Esophagus squamous epithelium (tissue), 5 donors: ENCODE measurements around the gene ZNF366. TPM values are rescaled to one million over a fixed set of nuclear protein-coding genes. Genes with fewer than 3 reads are reported as not detected.

ENCODE experiments used
- DNase-seq: peaks from one replicate; lab custom pipeline; 2025; lab: John Stamatoyannopoulos, UW
- H3K27ac ChIP-seq, 4 donors: fragments of 200-600 bp; sonication (generic); one replicate each; pipeline ENCODE4 v1.5.1; 2016 to 2019; ENCODE audit warnings: mild to moderate bottlenecking in 1 of 4
- H3K27me3 ChIP-seq, 4 donors: fragments of 200-600 bp; sonication (generic); 1 replicate in 3 of 4; 2 replicates in 1 of 4; pipeline versions ENCODE4 v1.5.1 to v1.6.0; 2017 to 2021; ENCODE audit warnings: antibody characterized with exemption in 1 of 4
- H3K36me3 ChIP-seq, 3 donors: fragments of 200-600 bp; sonication (generic); one replicate each; pipeline ENCODE4 v1.5.1; 2016 to 2019
- H3K4me1 ChIP-seq, 3 donors: fragments of 200-600 bp; sonication (generic); one replicate each; pipeline ENCODE4 v1.5.1; 2017 to 2019
- H3K4me3 ChIP-seq, 4 donors: fragments of 200-600 bp; sonication (generic); 1 replicate in 3 of 4; 2 replicates in 1 of 4; pipeline ENCODE4 v1.5.1; 2016 to 2019; ENCODE audit warnings: mild to moderate bottlenecking in 2 of 4, moderate library complexity in 1 of 4
- H3K9me3 ChIP-seq, 3 donors: fragments of 200-600 bp; sonication (generic); one replicate each; pipeline ENCODE4 v1.5.1; 2016 to 2019
- CTCF ChIP-seq, 6 experiments: fragments of 450-650 bp in 4 of 6; fragments of 200-600 bp in 2 of 6; sonication (generic) in 2 of 6; IDR thresholded peaks; one replicate each; pipeline ENCODE4 v1.5.1; 2016 to 2019; ENCODE audit warnings: antibody characterized with exemption in 6 of 6, mild to moderate bottlenecking in 4 of 6, moderate library complexity in 4 of 6
- POLR2A ChIP-seq, 4 donors: fragments of 450-650 bp; IDR thresholded peaks; one replicate each; pipeline ENCODE4 v1.6.1; 2017; ENCODE audit warnings: antibody characterized with exemption in 4 of 4, mild to moderate bottlenecking in 4 of 4, moderate library complexity in 3 of 4
- whole genome bisulfite sequencing, 2 donors: methylation state at CpG; one replicate each; pipeline ENCODE4 v1.1.5; 2018; 5-methylcytosine and 5-hydroxymethylcytosine counted together
- intact Hi-C: fragments of 100-400 bp; cut with DNase I; formaldehyde crosslinking; loops from one replicate; pipeline ENCODE4 v1.15.0; 2022
- total RNA-seq, 4 donors: library from RNA; depleted of rRNA; stranded (reverse); fragments of >200 nt; gene quantifications; one replicate each; pipeline ENCODE4 v1.1.0, GENCODE V29; 2016
- donor health status: DM: yes; HTN: yes; CAD: no.

ZNF366 gene
- total RNA-seq, 4 donors from 2014 or later, result 0.48 to 2.9 (median 1.4) TPM

- Histone ChIP-seq H3K27me3 (no peaks in the 10 kb centered on the region), H3K4me1 (peaks cover 0 to 37% (median 4%) of the 10 kb centered on the region in 3 donors), H3K4me3 (no peak overlapping the region), H3K27ac (peak overlapping the region in 2 of 4 donors; percentile 1 to 19), H3K9me3 (no peaks in the 10 kb centered on the region), H3K36me3 (no peaks in the 10 kb centered on the region)
- WGBS, 2 donors, result 73 to 77% methylated on average over 2 of the region's 2 CpGs
- no peak for TF ChIP-seq CTCF (IDR thresholded peaks at IDR 0.05)
- no peak for TF ChIP-seq POLR2A (IDR thresholded peaks at IDR 0.05)
- DNase-seq, result no peak
- intact Hi-C loops, result no loop called here
Observed at GRCh38 chr5:72467461-72467860, 39.7 kb downstream of the ZNF366 start.

GRCh38 chr5:72465601-72466563 is 41.3 kb downstream of the ZNF366 start:
- intact Hi-C loops, result no loop called here

GRCh38 chr5:72465066-72465465 is 42.1 kb downstream of the ZNF366 start:
- TF ChIP-seq CTCF (IDR thresholded peaks at IDR 0.05) (no peak), POLR2A (IDR thresholded peaks at IDR 0.05) (no peak)
- H3K36me3 ChIP-seq, result no peaks in the 10 kb centered on the region
- WGBS, 2 donors, result 85 to 88% methylated on average over 2 of the region's 2 CpGs
- H3K4me1 ChIP-seq, result peaks cover 0 to 35% (median 4%) of the 10 kb centered on the region in 3 donors
- H3K9me3 ChIP-seq, result no peaks in the 10 kb centered on the region
- no peaks in the 10 kb centered on the region for H3K27me3 ChIP-seq
- no peak overlapping the region for H3K4me3 ChIP-seq
- DNase-seq, result no peak
- intact Hi-C loops, result no loop called here
- peak overlapping the region in 2 of 4 donors; percentile 11 to 74 for H3K27ac ChIP-seq

More at GRCh38 chr5:72465601-72466563, 41.3 kb downstream of the ZNF366 start:
- no peak overlapping the region for H3K4me3 ChIP-seq
- no peaks in the 10 kb centered on the region for H3K36me3 ChIP-seq
- H3K27me3 ChIP-seq, result no peaks in the 10 kb centered on the region
- TF ChIP-seq CTCF (IDR thresholded peaks at IDR 0.05), result no peak
- no peak for TF ChIP-seq POLR2A (IDR thresholded peaks at IDR 0.05)
- 75 to 77% methylated on average over 10 of the region's 10 CpGs for WGBS, 2 donors
- DNase-seq, result no peak
- peak overlapping the region in 2 of 4 donors; percentile 10 to 11 for H3K27ac ChIP-seq
- H3K9me3 ChIP-seq, result no peaks in the 10 kb centered on the region
- H3K4me1 ChIP-seq, result peaks cover 0 to 35% (median 4%) of the 10 kb centered on the region in 3 donors

GRCh38 chr5:72464071-72464470 is 43.1 kb downstream of the ZNF366 start:
- Histone ChIP-seq H3K4me3 (no peak overlapping the region), H3K27me3 (no peaks in the 10 kb centered on the region), H3K4me1 (peaks cover 0 to 35% (median 4%) of the 10 kb centered on the region in 3 donors), H3K9me3 (no peaks in the 10 kb centered on the region), H3K36me3 (no peaks in the 10 kb centered on the region), H3K27ac (peak overlapping the region in 3 of 4 donors; percentile 55 to 74 (median 60))
- intact Hi-C loops, result no loop called here
- no peak for DNase-seq
- TF ChIP-seq POLR2A (IDR thresholded peaks at IDR 0.05) (no peak), CTCF (IDR thresholded peaks at IDR 0.05) (no peak)
- 31 to 37% methylated on average over 6 of the region's 6 CpGs for WGBS, 2 donors

GRCh38 chr5:72463449-72464052 is 43.7 kb downstream of the ZNF366 start:
- Histone ChIP-seq H3K27ac (peak overlapping the region; percentile 48 to 74 (median 58)), H3K4me3 (no peak overlapping the region), H3K36me3 (no peaks in the 10 kb centered on the region), H3K27me3 (no peaks in the 10 kb centered on the region), H3K4me1 (peaks cover 0 to 35% (median 4%) of the 10 kb centered on the region in 3 donors), H3K9me3 (no peaks in the 10 kb centered on the region)
- no peak for DNase-seq
- WGBS, 2 donors, result 35 to 44% methylated on average over 6 of the region's 6 CpGs
- TF ChIP-seq CTCF (IDR thresholded peaks at IDR 0.05), result peak in 1 of 6 experiments; percentile 16
- TF ChIP-seq POLR2A (IDR thresholded peaks at IDR 0.05), result no peak
- intact Hi-C loops, result no loop called here
